PC-3 (cell line): ENCODE measurements around the gene MROH2B. TPM values are rescaled to one million over a fixed set of nuclear protein-coding genes. Genes with fewer than 3 reads are reported as not detected.
A peak's percentile ranks its signal among the peaks of the same experiment; 100 is the strongest.

Source experiments
- ATAC-seq: fragments of 200-7000 bp; cut with Tn5 transposase; 2 replicates; pipeline ENCODE4 v1.9.1; 2020; ENCODE audit warnings: mild to moderate bottlenecking, moderate library complexity
- BruUV-seq: library from RNA; stranded (reverse); fragments of 400-500 nt; replicated peaks from 2 replicates; lab custom pipeline; 2021; lab: Mats Ljungman, UMichigan
- CTCF ChIA-PET: fragments of 300-600 bp; sonication (Branson Sonifier 250); formaldehyde crosslinking; loops from one replicate; lab custom pipeline; 2022; ENCODE audit warnings: antibody characterized with exemption; lab: Charles Lee
- POLR2A ChIA-PET: fragments of 300-600 bp; sonication (Branson Sonifier 250); formaldehyde crosslinking; loops from one replicate; lab custom pipeline; 2022; ENCODE audit warnings: antibody characterized with exemption; ENCODE audit not compliant: unreplicated experiment; lab: Charles Lee
- DNase-seq: peaks from one replicate; pipeline ENCODE4 v3.0.0-alpha.2; 2015
- H2AFZ ChIP-seq: fragments of 300-600 bp; sonication (generic); 2 replicates; pipeline ENCODE4 v1.6.0; 2016; ENCODE audit warnings: antibody characterized with exemption, low read length
- H3F3A ChIP-seq: fragments of 300-600 bp; sonication (generic); one replicate; pipeline ENCODE4 v1.6.0; 2017; ENCODE audit warnings: antibody characterized with exemption, low read length, control low read depth, mild to moderate bottlenecking; ENCODE audit not compliant: unreplicated experiment
- H3K27ac ChIP-seq: fragments of 300-600 bp; sonication (generic); 2 replicates; pipeline ENCODE4 v1.5.1; 2016; ENCODE audit warnings: mild to moderate bottlenecking, low read length
- H3K27me3 ChIP-seq: fragments of 300-600 bp; sonication (generic); 2 replicates; pipeline ENCODE4 v1.6.1; 2016; ENCODE audit warnings: low read length, mixed read lengths
- H3K36me3 ChIP-seq: fragments of 300-600 bp; sonication (generic); 2 replicates; pipeline ENCODE4 v1.6.1; 2016; ENCODE audit warnings: low read depth, mixed run types, low read length, mixed read lengths
- H3K4me1 ChIP-seq: fragments of 300-600 bp; sonication (generic); 2 replicates; pipeline ENCODE4 v1.5.1; 2016; ENCODE audit warnings: low read length; ENCODE audit not compliant: insufficient read depth
- H3K4me2 ChIP-seq: fragments of 300-600 bp; sonication (generic); 2 replicates; pipeline ENCODE4 v1.6.0; 2016; ENCODE audit warnings: low read length
- H3K4me3 ChIP-seq: fragments of 300-600 bp; sonication (generic); 2 replicates; pipeline ENCODE4 v1.5.1; 2016; ENCODE audit warnings: mild to moderate bottlenecking, low read length, mixed read lengths
- H3K79me2 ChIP-seq: fragments of 300-600 bp; sonication (generic); 2 replicates; pipeline ENCODE4 v1.6.1; 2017; ENCODE audit warnings: low read length, mixed read lengths
- H3K9ac ChIP-seq: fragments of 300-600 bp; sonication (generic); 2 replicates; pipeline ENCODE4 v1.6.0; 2016; ENCODE audit warnings: mild to moderate bottlenecking, low read length
- H3K9me2 ChIP-seq: fragments of 300-600 bp; sonication (generic); replicated peaks from 2 replicates; pipeline ENCODE4 v1.6.1; 2016; ENCODE audit warnings: mixed run types, low read length, mixed read lengths
- H3K9me3 ChIP-seq: fragments of 300-600 bp; sonication (generic); 2 replicates; pipeline ENCODE4 v1.6.1; 2016; ENCODE audit warnings: low read length, mixed read lengths
- H4K20me1 ChIP-seq: fragments of 300-600 bp; sonication (generic); 2 replicates; pipeline ENCODE4 v1.6.1; 2016; ENCODE audit warnings: low read length, mixed read lengths
- EZH2 ChIP-seq: fragments of 300-600 bp; sonication (generic); IDR thresholded peaks from one replicate; pipeline ENCODE4 v1.6.1; 2017; ENCODE audit warnings: antibody characterized with exemption, mild to moderate bottlenecking, low read length; ENCODE audit not compliant: unreplicated experiment
- EZH2phosphoT487 ChIP-seq: fragments of 300-600 bp; sonication (generic); IDR thresholded peaks from 2 replicates; pipeline ENCODE4 v1.6.1; 2018; ENCODE audit warnings: mild to moderate bottlenecking, antibody characterized with exemption, low read length, borderline replicate concordance
- intact Hi-C: fragments of 100-400 bp; cut with micrococcal nuclease; formaldehyde crosslinking; loops from 2 replicates; pipeline ENCODE4 v1.9.0; 2023
- total RNA-seq: library from RNA; depleted of rRNA; stranded (reverse); fragments of >200 nt; gene quantifications from 2 replicates; pipeline ENCODE4 v1.2.3, GENCODE V29; 2014
- TF ChIP-seq, protein P1 (sequence below): fragments of 300-600 bp; sonication (generic); conservative IDR thresholded peaks from 2 replicates; pipeline ENCODE4 v1.5.1; 2017; ENCODE audit warnings: antibody characterized with exemption, low read depth, mild to moderate bottlenecking, low read length

The MROH2B gene
- total RNA-seq, 1 experiment from 2014 or later: 0.04 TPM

DNA sequence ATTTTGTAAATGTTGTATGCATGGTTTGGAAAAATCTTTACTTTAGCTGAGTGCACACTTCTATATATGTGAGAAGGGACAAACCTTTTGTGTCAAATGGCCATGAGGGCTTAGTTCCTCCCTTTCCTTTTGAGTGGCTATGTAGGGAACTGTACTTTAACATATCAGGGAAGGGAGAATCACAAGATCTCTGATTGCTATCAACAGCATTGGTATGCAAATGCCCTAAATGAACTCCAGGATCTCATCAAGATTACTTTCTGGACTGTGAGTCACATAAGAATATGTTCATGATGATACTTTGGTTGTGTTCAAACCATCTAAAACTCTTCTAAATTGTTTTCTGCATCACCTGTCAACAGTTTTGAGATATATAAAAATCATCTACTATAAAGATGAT, 31.2 kb upstream of the MROH2B start:
- Histone ChIP-seq H3K9me2 (no peaks in the 10 kb centered on the region), H3K9ac (no peak overlapping the region), H2AFZ (no peak overlapping the region), H3K79me2 (no peaks in the 10 kb centered on the region), H3K27ac (no peak overlapping the region), H3K27me3 (no peaks in the 10 kb centered on the region), H3K4me1 (no peaks in the 10 kb centered on the region), H3K4me2 (no peak overlapping the region), H3K36me3 (no peaks in the 10 kb centered on the region), H4K20me1 (no peaks in the 10 kb centered on the region), H3K4me3 (no peak overlapping the region), H3F3A (no peaks in the 10 kb centered on the region), H3K9me3 (no peaks in the 10 kb centered on the region)
- POLR2A ChIA-PET: no interaction called here
- ATAC-seq: no peak
- DNase-seq: no peak
- no TSS peak for BruUV-seq
- TF ChIP-seq, protein P1, sequence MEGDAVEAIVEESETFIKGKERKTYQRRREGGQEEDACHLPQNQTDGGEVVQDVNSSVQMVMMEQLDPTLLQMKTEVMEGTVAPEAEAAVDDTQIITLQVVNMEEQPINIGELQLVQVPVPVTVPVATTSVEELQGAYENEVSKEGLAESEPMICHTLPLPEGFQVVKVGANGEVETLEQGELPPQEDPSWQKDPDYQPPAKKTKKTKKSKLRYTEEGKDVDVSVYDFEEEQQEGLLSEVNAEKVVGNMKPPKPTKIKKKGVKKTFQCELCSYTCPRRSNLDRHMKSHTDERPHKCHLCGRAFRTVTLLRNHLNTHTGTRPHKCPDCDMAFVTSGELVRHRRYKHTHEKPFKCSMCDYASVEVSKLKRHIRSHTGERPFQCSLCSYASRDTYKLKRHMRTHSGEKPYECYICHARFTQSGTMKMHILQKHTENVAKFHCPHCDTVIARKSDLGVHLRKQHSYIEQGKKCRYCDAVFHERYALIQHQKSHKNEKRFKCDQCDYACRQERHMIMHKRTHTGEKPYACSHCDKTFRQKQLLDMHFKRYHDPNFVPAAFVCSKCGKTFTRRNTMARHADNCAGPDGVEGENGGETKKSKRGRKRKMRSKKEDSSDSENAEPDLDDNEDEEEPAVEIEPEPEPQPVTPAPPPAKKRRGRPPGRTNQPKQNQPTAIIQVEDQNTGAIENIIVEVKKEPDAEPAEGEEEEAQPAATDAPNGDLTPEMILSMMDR: no peak
- TF ChIP-seq EZH2 (no peak), EZH2phosphoT487 (no peak)
- intact Hi-C loops: no loop called here
- CTCF ChIA-PET: no interaction called here

DNA sequence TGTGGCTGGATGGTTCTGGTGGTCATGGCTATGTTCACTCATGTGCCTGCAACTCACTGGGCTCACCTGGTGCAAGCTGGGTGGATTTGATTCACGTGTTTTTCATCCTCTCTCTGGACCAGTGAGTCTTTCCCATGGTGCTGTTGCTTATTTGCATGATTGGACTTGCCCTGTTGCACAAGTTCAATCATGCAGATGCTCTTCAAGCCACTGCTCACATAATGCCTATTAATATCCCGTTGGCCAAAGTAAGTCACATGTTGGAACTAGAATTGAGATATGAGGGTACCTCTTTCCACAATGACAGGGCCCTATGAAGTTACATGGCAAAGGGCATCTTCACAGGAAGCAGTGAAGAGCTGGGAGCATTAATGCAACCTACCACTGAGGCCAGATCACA, 26.5 kb upstream of the MROH2B start:
- Histone ChIP-seq H3F3A (peaks cover 10% of the 10 kb centered on the region), H3K27me3 (no peaks in the 10 kb centered on the region), H3K4me1 (peaks cover 19% of the 10 kb centered on the region), H3K9me2 (no peaks in the 10 kb centered on the region), H3K9me3 (no peaks in the 10 kb centered on the region), H2AFZ (no peak overlapping the region), H3K79me2 (no peaks in the 10 kb centered on the region), H4K20me1 (no peaks in the 10 kb centered on the region), H3K4me2 (no peak overlapping the region), H3K4me3 (no peak overlapping the region), H3K9ac (no peak overlapping the region), H3K36me3 (no peaks in the 10 kb centered on the region), H3K27ac (no peak overlapping the region)
- ChIA-PET POLR2A (no interaction called here), CTCF (no interaction called here)
- no peak for DNase-seq
- TF ChIP-seq, protein P1: no peak
- TF ChIP-seq EZH2phosphoT487 (no peak), EZH2 (no peak)
- BruUV-seq: no TSS peak
- ATAC-seq: no peak
- intact Hi-C loops: no loop called here

DNA sequence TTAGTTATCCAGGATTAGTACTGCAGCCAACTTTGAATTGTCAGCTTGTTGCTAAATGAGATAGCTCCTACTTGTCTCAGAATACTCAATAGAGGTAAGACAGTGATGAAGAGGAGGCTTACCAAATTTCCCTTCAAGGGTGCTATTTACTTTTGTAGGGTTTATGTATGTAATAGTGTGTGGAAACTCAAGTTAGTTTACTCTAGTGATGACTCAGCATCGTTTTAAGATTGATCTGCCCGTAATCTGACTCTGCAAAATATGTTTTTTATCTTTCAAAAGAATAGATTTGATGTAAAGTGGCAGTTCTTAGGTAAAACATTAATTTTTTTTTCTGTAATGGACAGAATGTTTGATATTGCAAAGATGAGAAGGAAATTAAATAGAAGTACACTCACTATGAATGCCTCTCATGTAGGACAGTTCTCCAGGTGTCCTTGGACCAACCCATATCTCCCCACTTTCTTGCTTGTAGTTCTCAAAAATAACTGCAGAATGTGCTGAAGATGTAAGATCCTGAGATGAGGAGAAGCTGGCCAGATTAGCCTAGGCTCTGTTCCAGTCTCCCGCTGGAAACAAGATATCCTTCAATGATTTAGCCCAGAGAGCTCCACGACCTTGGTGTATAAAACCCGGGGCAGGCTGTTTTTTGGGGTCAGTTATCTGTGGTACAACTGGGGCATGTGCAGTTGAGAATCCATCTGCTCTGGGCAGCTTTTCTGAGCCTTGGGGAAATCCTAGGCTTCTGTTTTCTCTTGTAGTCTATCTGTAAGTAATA, 24.4 kb upstream of the MROH2B start:
- TF ChIP-seq, protein P1: no peak
- TF ChIP-seq EZH2phosphoT487 (no peak), EZH2 (no peak)
- ChIA-PET POLR2A (interaction anchor here (0.5 kb wide), 1 partner anchor 189 kb away, joined by 3 read pairs; no protein-coding TSS in a partner anchor), CTCF (no interaction called here)
- H3K36me3 ChIP-seq: no peaks in the 10 kb centered on the region
- no peaks in the 10 kb centered on the region for H3K79me2 ChIP-seq
- no peak overlapping the region for H2AFZ ChIP-seq
- intact Hi-C loops: no loop called here
- no peak overlapping the region for H3K4me3 ChIP-seq
- H3K4me2 ChIP-seq: peak overlapping the region; percentile 27
- H3K4me1 ChIP-seq: peaks cover 19% of the 10 kb centered on the region
- BruUV-seq: no TSS peak
- no peak overlapping the region for H3K9ac ChIP-seq
- peak overlapping the region; percentile 23 for H3K27ac ChIP-seq
- H3F3A ChIP-seq: peaks cover 10% of the 10 kb centered on the region
- ATAC-seq (peak; percentile 93), DNase-seq (peak; percentile 75)
- H3K9me2 ChIP-seq: no peaks in the 10 kb centered on the region
- H3K27me3 ChIP-seq: no peaks in the 10 kb centered on the region
- H3K9me3 ChIP-seq: no peaks in the 10 kb centered on the region
- no peaks in the 10 kb centered on the region for H4K20me1 ChIP-seq
